Measurements from ENCODE around the gene SLAMF1.
"Not testable (repeated sequence)": the region's sequence is repeated elsewhere in the genome, so short reads cannot be mapped to it uniquely, and the experiment has no call there.

SLAMF1 gene, protein sequence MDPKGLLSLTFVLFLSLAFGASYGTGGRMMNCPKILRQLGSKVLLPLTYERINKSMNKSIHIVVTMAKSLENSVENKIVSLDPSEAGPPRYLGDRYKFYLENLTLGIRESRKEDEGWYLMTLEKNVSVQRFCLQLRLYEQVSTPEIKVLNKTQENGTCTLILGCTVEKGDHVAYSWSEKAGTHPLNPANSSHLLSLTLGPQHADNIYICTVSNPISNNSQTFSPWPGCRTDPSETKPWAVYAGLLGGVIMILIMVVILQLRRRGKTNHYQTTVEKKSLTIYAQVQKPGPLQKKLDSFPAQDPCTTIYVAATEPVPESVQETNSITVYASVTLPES
- total RNA-seq = 58.9 reads per million, percentile 72 among the genes with 10 or more reads in this experiment

DNA sequence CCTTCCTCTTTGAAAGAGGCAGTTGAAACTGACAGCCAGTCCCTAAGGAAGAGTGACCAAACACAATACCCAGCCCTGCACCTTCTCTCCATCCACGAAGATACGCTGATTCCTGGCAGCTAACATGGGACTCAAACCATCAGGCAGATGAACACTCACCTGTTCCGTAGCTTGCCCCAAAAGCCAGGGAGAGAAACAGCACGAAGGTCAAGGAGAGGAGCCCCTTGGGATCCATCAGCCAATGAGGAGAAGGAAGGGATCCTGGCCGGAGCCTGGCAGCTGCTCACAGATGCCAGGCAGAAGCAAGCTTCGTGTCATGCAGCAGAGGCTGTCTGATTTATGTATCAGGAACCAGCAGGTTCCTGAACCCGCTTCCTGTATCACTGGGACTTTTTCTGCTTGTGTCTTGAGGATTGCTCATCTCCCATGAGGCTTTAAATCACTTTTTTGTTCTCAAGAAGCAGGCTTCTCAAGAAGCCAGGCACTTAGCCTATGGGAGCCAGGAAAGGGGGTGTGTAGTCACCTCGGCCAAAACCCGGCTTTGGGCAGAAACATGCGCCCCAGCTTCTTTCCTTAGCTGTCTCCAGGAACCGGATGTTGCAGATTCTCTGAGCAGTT, at the start of gene SLAMF1:
TSS of gene SLAMF1 (minus strand) at position 334 of the 618 bp plus-strand sequence. CDS start at position 235, 99 bp downstream.
- peak; percentile 27 for DNase-seq

DNA sequence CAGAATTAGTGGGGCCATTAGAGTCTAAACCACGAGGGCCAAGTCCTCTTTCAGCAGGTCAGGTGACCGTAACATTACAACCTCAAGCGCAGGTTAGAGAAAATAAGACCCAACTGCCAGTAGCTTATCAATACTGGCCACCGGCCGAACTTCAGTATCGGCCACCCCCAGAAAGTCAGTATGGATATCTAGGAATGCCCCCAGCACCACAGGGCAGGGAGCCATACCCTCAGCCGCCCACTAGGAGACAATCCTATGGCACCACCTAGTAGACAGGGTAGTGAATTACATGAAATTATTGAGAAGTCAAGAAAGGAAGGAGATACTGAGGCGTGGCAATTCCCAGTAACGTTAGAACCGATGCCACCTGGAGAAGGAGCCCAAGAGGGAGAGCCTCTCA, 45.5 kb upstream of the SLAMF1 start:
- not testable (repeated sequence) for DNase-seq

DNA sequence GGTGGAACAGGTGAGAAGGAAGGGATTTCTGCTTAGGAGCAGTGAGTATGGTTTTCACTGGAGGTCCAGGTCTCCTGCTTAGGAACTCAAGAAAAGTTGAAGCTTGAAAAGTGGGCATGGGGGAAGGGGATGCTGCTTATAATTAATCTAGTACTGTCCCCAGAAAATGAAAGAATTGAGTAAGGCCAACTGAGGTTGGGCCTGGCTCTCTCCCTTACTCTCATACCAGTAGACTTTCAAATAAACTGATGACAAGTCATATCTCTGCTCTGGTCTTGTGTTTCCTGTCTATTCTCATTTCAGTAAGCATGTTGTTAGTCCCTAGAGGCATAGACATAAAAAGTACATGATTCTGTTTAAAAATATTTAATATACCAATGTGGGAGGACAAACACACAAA, 38.4 kb upstream of the SLAMF1 start:
- DNase-seq = no peak

DNA sequence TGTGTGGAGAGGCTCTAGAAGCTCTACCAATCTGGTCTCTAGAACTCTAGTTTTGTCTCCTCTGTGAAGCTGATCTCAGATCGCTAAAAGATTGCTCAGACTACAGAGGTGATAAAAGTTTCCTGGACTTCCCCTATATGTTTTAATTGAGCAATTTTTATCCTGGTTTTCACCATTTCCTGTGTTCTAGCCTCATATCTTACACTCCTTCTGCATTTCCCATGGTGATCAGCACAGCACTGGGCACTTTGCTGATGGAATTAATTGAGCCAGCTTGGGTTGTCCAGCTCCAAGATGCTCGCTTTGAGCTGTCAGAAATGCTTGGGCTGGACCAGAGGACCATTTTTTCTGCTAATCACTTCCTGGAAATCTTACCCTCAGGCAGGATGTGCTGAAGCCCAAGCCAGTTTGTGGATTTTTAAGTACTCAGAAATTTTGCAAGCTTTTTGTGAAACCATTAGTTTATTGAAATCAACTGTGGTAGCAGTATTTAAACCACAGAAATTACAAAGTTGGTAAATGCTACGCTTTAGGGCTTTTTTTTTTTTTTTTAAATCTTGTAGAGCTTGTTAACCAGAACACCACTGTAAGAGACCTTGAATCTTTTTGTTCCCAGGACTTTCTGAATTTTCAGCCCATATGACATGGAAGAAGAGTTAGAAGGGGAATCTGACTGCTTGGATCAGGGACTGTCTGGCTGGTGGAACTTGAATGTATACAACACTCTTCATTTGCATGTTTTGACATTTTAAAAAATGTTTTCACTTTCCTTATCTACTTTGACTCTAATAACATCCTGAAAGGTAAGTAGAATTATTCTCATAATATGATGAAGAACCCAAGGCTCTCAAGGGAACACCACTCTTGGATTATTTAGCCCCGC, 36.4 kb upstream of the SLAMF1 start:
- no peak for DNase-seq

DNA sequence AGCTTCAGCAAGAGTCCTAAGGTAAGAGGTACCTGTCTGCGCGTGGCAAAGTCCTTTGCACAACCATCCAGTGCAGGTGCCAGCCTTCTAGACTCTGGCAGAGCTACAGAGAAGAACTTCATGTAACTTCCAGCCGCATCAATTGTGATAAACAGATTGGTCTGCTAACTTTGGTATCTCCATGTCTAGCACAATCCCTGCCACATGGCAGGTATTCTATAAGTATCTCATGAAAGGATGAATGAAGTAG, 35.0 kb upstream of the SLAMF1 start:
- DNase-seq = no peak

DNA sequence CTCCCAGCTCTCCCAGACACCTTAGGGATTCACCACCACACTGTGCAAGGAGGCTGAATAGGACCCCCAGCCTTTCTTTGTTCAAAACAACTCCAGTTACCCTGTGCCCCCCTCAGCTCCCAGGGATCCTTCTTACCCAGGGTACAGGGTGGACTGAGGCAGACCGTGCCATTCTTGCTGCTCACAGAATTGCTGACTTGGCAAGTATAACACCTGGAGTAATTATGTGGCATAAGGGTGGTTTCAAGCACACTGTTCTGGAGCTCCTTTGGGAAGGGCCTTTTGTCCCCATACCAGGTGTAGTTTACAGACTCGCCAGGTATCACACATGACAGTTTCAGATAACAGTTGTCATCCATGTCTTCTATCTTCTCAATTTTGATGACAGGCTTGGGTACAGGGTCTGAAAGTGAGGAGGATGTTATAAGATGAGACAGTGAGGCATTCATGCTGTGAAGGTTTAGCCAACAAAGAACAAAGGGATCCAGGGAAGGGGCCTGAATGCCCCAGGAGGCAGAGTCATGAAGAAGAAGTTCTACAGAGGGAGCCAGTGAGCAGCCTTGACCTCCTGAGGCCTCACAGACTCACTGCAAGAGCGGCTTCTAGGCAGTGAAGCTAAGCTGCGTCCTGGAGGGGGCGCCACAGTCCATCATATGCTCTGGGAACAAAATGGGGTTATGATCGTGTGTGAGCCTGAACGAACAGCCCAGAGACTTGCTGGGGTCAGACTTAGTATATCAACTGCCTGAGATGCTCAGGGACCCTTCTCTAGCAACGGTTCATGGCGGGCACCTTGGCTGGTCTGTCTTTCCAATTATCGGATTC, 34.4 kb upstream of the SLAMF1 start:
- peak; percentile 85 for DNase-seq

DNA sequence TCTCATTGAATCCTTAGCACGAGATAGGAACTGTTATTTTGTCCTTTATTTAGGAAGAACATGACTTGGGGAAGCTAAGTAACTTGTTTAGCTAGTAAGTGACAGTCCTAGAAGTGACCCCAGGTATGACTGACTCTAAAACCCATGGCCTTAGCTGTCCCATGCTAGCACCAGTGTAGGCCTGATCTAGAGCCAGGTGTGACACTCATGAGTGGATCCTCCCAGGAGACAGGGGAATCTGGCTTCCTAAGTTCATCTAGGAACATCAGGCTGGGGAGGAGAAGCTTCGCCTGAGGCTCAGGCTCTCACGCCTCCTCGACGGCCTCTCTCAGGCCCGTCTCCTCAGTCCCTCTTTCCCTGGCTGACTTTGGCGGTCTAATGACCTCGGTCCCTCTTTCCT, 33.6 kb upstream of the SLAMF1 start:
- no peak for DNase-seq

DNA sequence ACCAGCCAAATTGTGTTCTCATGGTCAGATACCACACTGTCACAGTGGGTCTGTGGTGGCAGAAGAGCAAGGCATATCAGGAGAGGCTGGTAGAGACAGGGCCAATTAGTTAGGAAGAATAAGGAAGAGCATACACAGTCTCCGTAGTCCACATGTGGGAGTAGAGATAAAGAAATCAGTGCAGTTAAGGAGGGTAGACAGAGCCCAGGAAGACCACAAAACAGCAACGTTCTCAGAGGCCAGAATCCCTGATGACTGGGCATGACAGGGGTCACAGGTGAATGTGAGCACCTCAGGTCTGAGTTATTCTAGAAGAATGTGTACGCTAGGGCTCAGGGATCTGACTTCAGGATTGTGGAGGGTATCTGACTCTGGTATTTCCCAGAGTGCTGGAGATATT, 33.0 kb upstream of the SLAMF1 start:
- DNase-seq = no peak

DNA sequence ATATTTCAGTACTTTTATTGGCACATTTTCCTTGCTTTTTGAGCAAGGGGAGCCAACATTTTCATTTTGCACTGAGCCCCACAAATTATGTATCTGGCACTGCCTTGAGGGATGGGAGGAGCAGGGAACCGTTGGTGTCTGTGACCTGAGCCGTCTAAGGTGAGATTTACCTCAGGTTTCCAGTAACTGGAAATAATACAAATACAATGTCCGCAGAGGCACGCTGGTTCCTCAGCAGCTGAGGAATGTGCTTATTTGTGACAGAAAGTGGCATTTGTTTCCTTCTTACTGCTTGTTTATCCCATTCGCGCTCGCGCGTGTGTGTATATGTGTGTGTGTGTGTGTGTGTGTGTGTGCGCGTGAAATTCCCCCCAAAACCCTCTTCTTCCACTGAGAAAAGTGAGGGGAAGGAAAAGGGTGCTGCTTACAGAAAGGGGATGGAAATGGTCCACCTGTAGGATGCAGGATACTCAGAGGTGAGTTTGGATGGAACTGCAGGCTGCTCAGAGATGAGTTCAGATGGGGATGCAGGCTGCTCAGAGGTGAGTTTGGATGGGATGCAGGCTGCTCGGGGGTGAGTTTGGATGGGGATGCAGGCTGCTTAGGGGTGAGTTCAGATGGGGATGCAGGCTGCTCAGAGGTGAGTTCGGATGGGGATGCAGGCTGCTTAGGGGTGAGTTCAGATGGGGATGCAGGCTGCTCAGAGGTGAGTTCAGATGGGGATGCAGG, 30.2 kb upstream of the SLAMF1 start:
- DNase-seq = no peak

DNA sequence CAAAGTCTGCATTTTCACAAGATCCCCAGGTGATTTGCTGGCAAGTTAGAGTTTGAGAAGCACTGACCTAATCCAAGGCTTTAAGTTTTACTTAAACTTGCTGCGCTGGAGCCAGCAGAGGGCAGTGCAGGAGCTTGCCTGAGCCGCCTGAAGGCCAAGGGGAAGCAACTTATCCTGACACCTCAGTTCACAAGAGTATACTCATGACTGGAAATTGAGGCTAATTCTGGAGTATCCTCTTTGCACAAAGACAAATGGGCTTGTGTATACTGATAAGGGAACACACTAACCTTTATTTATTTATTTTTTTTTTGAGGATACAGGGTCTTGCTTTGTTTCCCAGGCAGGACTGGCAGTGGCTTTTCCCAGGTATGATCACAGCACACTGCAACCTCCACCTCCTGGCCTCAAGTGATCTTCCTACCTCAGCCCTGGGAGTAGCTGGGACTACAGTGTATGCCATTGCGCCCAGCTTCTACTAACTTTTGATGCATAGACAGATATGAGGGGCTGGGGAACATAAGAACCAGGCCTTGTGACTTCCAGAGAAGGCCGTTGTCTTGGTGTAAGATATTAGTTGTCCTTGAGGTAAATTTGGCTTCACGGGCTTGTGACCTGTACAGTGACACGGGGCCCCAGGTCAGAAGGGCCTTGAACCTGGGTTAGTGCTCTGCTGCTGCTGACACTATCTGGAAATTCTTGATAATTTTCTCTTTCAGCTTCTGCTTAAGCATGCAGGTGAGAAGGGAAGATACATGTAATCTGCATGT, 29.0 kb upstream of the SLAMF1 start:
- peak; percentile 64 for DNase-seq

DNA sequence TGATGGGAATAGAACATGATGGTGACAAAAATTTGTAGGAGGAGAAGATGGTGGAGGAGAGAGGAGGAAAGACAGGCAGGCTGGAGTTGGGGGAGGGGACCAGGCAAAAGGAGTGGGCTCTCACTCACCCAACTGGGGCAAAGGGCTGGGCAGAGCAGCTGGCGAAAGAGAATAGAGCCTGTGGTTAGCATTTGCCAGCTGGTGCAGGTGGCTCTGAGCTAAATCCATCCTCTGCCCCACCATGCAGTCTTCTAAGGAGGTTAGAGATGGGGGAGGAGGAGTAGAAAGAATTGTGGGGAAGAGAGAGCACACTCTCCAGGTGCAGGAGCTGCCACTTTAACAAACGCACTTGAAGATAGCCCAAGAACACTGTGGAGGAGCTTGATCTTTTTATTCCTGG, 27.6 kb upstream of the SLAMF1 start:
- no peak for DNase-seq

DNA sequence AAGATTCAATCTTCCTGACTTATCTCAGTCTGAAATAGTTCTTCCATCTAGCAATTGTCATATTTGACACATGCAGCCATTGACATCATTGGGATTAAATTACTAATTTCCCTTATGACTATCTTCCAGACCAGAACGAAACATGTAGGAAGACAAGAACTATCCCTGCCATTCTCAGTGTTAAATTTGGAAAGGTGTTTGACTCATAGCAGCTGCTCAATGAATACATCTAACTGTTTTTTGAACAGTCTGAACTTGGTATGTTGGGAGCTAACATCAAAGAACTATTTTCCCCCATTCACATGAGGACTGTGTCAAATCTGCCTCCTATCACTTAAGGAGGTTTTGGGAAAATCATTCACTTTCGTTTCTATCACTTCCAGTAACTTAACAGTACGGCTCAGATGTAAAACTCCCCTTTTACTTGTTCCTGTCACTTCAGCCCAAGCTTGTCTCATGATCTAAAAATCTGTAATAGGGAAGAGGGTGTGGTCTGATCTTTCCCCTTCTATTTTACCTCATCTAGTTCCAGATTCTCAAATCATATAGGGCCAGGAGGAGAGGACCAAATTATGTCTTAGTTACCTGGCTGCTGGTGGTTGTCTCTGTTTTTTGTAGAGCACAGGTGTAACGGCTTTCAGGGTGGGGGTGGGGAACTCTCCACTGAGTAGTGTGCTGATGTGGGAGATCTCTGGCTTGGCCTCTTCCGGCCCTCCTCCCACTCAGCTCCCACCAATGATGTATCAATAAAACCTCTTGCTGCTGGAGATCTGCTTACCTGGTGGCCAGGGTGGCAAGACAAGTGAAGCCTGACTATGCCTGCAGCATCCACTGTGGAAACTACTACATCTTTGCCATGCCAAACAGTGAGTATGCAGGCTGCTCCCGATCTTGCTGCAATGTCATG, 26.2 kb upstream of the SLAMF1 start:
- no peak for DNase-seq

DNA sequence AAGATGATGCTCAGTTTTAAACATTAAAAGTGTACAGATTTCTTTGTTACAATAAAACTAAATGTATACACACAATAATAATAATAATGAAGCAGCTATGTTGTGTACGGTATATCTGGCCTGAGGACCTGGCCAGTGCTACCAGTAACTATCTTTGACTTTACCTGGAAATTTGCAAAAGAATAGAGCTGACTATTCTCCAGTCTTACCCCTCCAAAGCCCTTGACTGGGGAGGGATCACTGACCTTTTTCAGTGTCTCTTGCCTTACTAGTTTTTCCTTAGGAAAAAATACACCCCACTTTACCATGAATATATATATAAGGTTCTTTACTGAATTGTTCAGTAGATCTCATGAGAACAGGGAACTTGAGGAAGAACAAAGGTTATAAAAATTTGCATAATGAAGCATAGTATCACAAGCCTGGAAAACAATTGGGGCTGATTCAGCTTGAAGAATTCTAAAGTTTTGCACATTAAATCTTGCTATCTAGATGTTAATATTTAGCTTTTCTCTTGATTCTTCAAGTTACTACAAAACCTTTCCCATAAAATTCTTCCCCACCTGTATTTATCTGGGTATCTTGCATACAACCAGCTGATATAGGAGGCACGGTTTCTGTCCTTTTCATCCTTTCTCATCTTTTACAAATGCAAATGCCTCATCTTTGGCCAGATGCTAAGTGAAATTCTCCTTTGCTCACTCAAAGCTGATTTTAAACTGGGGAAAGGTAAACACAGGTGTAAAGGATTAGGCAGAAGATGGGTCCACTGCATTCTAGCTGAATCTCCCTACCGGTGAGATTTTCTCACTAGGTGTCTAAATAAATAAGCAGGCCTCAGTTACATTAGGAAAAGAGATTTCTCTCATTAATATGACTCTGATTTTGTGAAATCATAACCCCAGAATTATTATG, 25.0 kb upstream of the SLAMF1 start:
- DNase-seq = no peak

DNA sequence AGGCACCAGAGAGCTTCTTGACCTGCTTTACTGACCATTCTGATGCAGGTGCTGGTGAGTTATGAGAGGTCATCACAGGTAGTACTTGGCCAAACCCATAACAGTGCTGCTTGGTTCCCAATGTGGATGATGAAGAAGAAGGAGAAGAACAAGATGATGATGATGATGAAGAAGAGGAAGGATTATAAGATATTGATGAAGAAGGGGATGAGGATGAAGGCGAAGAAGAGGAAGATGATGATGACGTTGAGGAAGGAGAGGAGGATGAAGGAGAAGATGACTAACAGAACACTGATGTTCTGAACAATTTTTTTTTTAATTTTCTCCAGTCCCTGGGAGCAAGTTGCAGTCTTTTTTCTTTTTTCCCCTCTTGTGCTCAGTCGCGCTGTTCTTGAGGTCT, 23.9 kb upstream of the SLAMF1 start:
- DNase-seq = no peak

DNA sequence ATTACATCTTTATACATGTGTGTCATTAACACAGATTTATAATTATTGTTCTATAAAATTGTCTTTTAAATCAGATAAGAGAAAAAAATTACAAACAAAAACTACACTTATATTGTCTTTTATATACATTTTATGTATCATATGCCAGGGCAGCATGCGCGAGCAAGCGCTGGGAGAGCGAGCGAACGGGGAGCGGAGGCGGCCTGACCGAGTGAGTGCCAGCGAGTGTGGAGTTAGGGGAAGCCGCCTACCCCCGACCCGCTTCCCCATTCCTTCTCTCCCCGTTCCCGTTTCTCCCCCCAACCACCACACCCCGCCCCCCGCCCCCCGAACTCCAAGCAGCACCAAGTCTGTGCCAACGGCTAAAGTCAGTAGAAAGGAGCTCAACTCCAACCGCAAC, 23.0 kb upstream of the SLAMF1 start:
- no peak for DNase-seq

DNA sequence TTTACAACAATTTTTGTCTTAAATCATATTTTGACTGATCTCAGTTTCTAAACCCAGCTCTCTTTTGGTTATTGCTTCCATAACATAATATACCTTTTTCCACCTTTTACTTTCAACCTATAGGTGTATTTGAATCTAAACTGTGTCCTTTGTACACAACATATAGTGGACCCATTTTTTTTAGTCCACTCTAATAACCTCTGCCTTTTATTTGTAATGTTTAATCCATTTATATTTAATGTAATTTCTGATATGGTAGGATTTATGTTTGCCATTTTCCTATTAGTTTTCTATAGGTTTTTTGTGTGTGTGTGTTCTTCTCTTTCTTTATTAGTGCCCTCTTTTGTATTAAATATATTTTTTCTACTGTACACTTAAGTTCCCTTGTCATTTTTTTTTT, 22.4 kb upstream of the SLAMF1 start:
- DNase-seq = no peak

DNA sequence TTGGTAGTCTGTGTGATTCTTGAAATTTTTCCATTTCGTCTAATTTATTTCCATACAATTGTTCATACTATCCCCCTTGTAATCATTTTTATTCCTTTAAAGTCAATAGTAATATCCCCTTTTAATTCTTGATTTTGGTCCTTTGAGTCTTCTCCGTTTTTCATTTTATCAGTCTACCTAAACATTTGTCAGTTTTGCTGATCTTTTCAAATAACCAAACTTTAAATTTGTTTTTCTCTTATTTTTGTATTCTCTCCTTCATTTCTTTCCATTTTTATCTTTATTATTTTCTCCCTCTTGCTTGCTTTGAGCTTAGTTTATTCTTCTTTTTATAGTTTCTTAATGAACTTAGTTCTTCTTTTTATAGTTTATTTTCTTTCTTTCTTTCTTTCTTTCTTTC, 21.1 kb upstream of the SLAMF1 start:
- no peak for DNase-seq

DNA sequence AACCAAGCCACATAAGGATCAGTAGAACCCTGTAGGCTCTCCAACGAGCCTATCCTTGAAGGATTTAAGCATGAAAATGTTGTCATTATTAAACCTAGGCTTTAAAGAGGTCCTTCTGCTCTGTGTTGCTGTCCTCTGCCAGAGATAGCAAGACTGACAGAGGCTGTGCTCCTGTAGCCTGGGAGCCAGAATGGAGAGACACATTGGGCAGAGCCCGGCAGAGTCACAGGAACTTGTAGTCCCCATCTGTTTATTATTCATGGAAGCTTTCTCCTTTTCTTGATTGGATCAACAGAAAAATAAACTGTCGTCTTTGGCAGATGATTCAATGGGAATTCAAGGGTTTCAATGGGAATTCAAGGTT, 19.2 kb upstream of the SLAMF1 start:
- no peak for DNase-seq

DNA sequence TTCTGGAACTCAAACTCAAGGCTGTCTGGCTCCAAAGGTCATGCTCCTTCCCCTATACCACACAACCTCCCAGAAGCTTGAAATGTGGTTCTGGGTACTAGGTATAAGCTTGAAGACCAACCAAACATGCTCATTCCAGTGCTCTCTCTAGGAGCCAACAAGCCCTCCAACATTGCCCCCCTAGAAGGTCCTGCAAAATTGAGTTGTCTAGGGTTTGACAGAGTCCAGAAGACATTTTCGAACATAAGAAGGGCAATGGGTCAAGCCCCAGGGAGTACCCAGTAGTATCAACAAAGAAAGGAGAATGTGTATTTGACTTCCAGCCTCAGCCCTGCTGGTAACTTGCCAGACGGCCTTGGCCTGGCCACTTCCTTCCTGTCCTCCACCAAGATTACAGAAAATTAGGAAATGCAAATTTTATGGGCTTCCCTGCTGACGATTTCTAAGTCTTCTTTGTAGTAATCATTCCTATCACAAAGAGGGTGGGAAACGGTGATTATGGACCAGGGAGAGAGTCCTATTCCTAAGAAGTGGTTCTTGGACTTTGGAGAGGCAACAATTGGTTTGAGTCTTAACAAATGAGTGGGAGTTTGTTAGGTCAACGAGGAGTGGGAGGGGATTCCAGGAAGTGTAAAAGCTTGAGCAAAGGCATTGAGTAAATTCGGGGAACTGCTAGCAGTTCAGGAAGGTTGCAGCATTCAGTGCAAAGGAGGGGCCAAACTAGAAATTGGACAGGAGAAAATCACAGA, 18.7 kb upstream of the SLAMF1 start:
- DNase-seq = no peak

Measured in effector CD4-positive, alpha-beta T cell (primary cell).